Tibial nerve (tissue), 4 donors: ENCODE results near the gene VWA8.

Experiments used
- CTCF ChIP-seq, 5 experiments: fragments of 200-600 bp in 3 of 5; fragments of 450-650 bp in 2 of 5; sonication (generic) in 3 of 5; IDR thresholded peaks; one replicate each; pipeline ENCODE4 v1.5.1; 2016 to 2019; ENCODE audit warnings: antibody characterized with exemption in 5 of 5, mild to moderate bottlenecking in 3 of 5, moderate library complexity in 2 of 5
- EP300 ChIP-seq, 2 donors: sonication (generic); formaldehyde crosslinking; IDR thresholded peaks; one replicate each; pipeline ENCODE4 v1.6.1; 2017; ENCODE audit warnings: antibody characterized with exemption in 2 of 2, mild to moderate bottlenecking in 1 of 2
- POLR2A ChIP-seq, 2 donors: fragments of 450-650 bp; IDR thresholded peaks; one replicate each; pipeline ENCODE4 v1.6.1; 2017; ENCODE audit warnings: antibody characterized with exemption in 2 of 2, mild to moderate bottlenecking in 2 of 2, moderate library complexity in 2 of 2

GRCh38 chr13:41909506-41909905 is 51.4 kb downstream of the VWA8 start:
- no peak for TF ChIP-seq CTCF (IDR thresholded peaks at IDR 0.05)
- TF ChIP-seq POLR2A (IDR thresholded peaks at IDR 0.05) = no peak
- TF ChIP-seq EP300 (IDR thresholded peaks at IDR 0.05) = no peak
